HG03159 (cell line): ENCODE data around the gene PLCH2.

ENCODE experiments used
- ATAC-seq: cut with Tn5 transposase; IDR thresholded peaks from one replicate; pipeline ENCODE4 v1.9.1; 2021; ENCODE audit warnings: mild to moderate bottlenecking, moderate library complexity; ENCODE audit not compliant: unreplicated experiment

The PLCH2 gene

GRCh38 chr1:2498648-2499047 lies 22.6 kb downstream of the PLCH2 start:
- no peak for ATAC-seq

- no peak for ATAC-seq
These were observed 23.2 kb downstream of the PLCH2 start for GRCh38 chr1:2499260-2499659.

GRCh38 chr1:2499986-2500596 lies 24.0 kb downstream of the PLCH2 start:
- ATAC-seq = no peak

GRCh38 chr1:2501041-2501819 lies 25.1 kb downstream of the PLCH2 start:
- ATAC-seq = no peak

GRCh38 chr1:2501820-2502119 lies 25.7 kb downstream of the PLCH2 start:
- ATAC-seq = no peak

- no peak for ATAC-seq
These were observed 26.1 kb downstream of the PLCH2 start for GRCh38 chr1:2502210-2502609.

- no peak for ATAC-seq
These were observed 26.8 kb downstream of the PLCH2 start for GRCh38 chr1:2502661-2503553.

- ATAC-seq = no peak
These were observed 27.6 kb downstream of the PLCH2 start for GRCh38 chr1:2503554-2504224.

GRCh38 chr1:2504225-2504948 lies 28.3 kb downstream of the PLCH2 start:
- ATAC-seq = no peak

- no peak for ATAC-seq
These were observed 28.8 kb downstream of the PLCH2 start for GRCh38 chr1:2504949-2505272.

- no peak for ATAC-seq
These were observed 29.4 kb downstream of the PLCH2 start for GRCh38 chr1:2505461-2505994.

GRCh38 chr1:2506007-2506860 lies 30.1 kb downstream of the PLCH2 start:
- no peak for ATAC-seq

GRCh38 chr1:2506901-2507565 lies 30.9 kb downstream of the PLCH2 start:
- ATAC-seq = no peak

- ATAC-seq = no peak
These were observed 31.7 kb downstream of the PLCH2 start for GRCh38 chr1:2507744-2508155.

- ATAC-seq = no peak
These were observed 32.1 kb downstream of the PLCH2 start for GRCh38 chr1:2508180-2508579.

GRCh38 chr1:2508751-2509150 lies 32.7 kb downstream of the PLCH2 start:
- no peak for ATAC-seq

- ATAC-seq = no peak
These were observed 33.5 kb downstream of the PLCH2 start for GRCh38 chr1:2509589-2509988.

- ATAC-seq = no peak
These were observed 34.5 kb downstream of the PLCH2 start for GRCh38 chr1:2510366-2511155.
